ENCODE data around the gene RBBP8. TPM values are rescaled to one million over a fixed set of nuclear protein-coding genes. Genes with fewer than 3 reads are reported as not detected.
"Not testable (repeated sequence)": the region's sequence is repeated elsewhere in the genome, so short reads cannot be mapped to it uniquely, and the experiment has no call there.

RBBP8 gene
- total RNA-seq, 2 donors from 2014 or later = 30.9 to 32.6 TPM

- intact Hi-C loops (cut with DNase I) = no loop called here
- TF ChIP-seq POLR2A (IDR thresholded peaks at IDR 0.05) = no peak
- TF ChIP-seq CTCF (IDR thresholded peaks at IDR 0.05) = no peak
- Histone ChIP-seq H3K27me3 (no peaks in the 10 kb centered on the region), H3K36me3 (replicated peaks in 1 of 2; ENCODE audit: insufficient read depth in 1 of 2, low read depth in 2 of 2) (no peaks in the 10 kb centered on the region), H3K4me1 (peaks cover 23% of the 10 kb centered on the region), H3K9me3 (no peaks in the 10 kb centered on the region), H3K4me3 (no peak overlapping the region), H3K27ac (peak overlapping the region in 3 of 4 donors; percentile 22 to 30 (median 24))
- DNase-seq (peak in 2 of 4 donors; percentile 10 to 32), ATAC-seq (no peak)
Observed at GRCh38 chr18:22902093-22902492, 31.0 kb upstream of the RBBP8 start.

GRCh38 chr18:22903248-22903647 is 29.9 kb upstream of the RBBP8 start:
- 83 to 95% methylated on average over 2 of the region's 2 CpGs for WGBS, 2 donors
- H3K36me3 ChIP-seq (replicated peaks in 1 of 2; ENCODE audit: insufficient read depth in 1 of 2, low read depth in 2 of 2); H3K27ac ChIP-seq; H3K4me3 ChIP-seq; H3K27me3 ChIP-seq; intact Hi-C loops (cut with DNase I); DNase-seq; ATAC-seq; H3K9me3 ChIP-seq: not testable (repeated sequence)
- peaks cover 23% of the 10 kb centered on the region for H3K4me1 ChIP-seq

- peaks cover 30% of the 10 kb centered on the region for H3K4me1 ChIP-seq
- ATAC-seq (no peak), DNase-seq (no peak)
- WGBS, 2 donors = 88% methylated on average over 1 of the region's 1 CpG
- no peaks in the 10 kb centered on the region for H3K36me3 ChIP-seq (replicated peaks in 1 of 2; ENCODE audit: insufficient read depth in 1 of 2, low read depth in 2 of 2)
- peak overlapping the region; percentile 27 to 86 (median 78) for H3K27ac ChIP-seq
- no peak overlapping the region for H3K4me3 ChIP-seq
- H3K27me3 ChIP-seq = no peaks in the 10 kb centered on the region
- TF ChIP-seq CTCF (IDR thresholded peaks at IDR 0.05) = no peak
- TF ChIP-seq POLR2A (IDR thresholded peaks at IDR 0.05) = no peak
- intact Hi-C loops (cut with DNase I) = no loop called here
- no peaks in the 10 kb centered on the region for H3K9me3 ChIP-seq
Observed at GRCh38 chr18:22912149-22912548, 21.0 kb upstream of the RBBP8 start.

- ATAC-seq (no peak), DNase-seq (no peak)
- TF ChIP-seq CTCF (IDR thresholded peaks at IDR 0.05) = no peak
- TF ChIP-seq POLR2A (IDR thresholded peaks at IDR 0.05) = no peak
- no peak overlapping the region for H3K4me3 ChIP-seq
- peak overlapping the region; percentile 65 to 86 (median 78) for H3K27ac ChIP-seq
- 17 to 44% methylated on average over 1 of the region's 1 CpG for WGBS, 2 donors
- H3K36me3 ChIP-seq (replicated peaks in 1 of 2; ENCODE audit: insufficient read depth in 1 of 2, low read depth in 2 of 2) = no peaks in the 10 kb centered on the region
- H3K27me3 ChIP-seq = no peaks in the 10 kb centered on the region
- intact Hi-C loops (cut with DNase I) = no loop called here
- peaks cover 30% of the 10 kb centered on the region for H3K4me1 ChIP-seq
- H3K9me3 ChIP-seq = no peaks in the 10 kb centered on the region
Observed at GRCh38 chr18:22912835-22913234, 20.3 kb upstream of the RBBP8 start.

GRCh38 chr18:22913861-22914260 is 19.3 kb upstream of the RBBP8 start:
- H3K27ac ChIP-seq = peak overlapping the region; percentile 65 to 86 (median 78)
- H3K4me3 ChIP-seq = peak overlapping the region in 1 of 2 donors; percentile 13
- intact Hi-C loops (cut with DNase I) = no loop called here
- WGBS, 2 donors = 8 to 13% methylated on average over 3 of the region's 3 CpGs
- H3K9me3 ChIP-seq = no peaks in the 10 kb centered on the region
- DNase-seq (peak; percentile 90 to 96 (median 94)), ATAC-seq (peak; percentile 100)
- no peaks in the 10 kb centered on the region for H3K27me3 ChIP-seq
- peaks cover 30% of the 10 kb centered on the region for H3K4me1 ChIP-seq
- H3K36me3 ChIP-seq (replicated peaks in 1 of 2; ENCODE audit: insufficient read depth in 1 of 2, low read depth in 2 of 2) = no peaks in the 10 kb centered on the region
- TF ChIP-seq POLR2A (IDR thresholded peaks at IDR 0.05) = peak in 2 of 3 donors; percentile 64 to 71
- TF ChIP-seq CTCF (IDR thresholded peaks at IDR 0.05) = no peak
